Putamen (tissue), 1 donor: ENCODE data around the gene NUP62.
"Not testable (repeated sequence)": the region's sequence is repeated elsewhere in the genome, so short reads cannot be mapped to it uniquely, and the experiment has no call there.

Experiments used
- DNase-seq: peaks from one replicate; pipeline ENCODE4 v3.0.0-alpha.2; 2016; ENCODE audit warnings: low spot score

The NUP62 gene

GRCh38 chr19:49951806-49952478, 22.6 kb upstream of the NUP62 start:
- DNase-seq: no peak

GRCh38 chr19:49950956-49951526, 21.7 kb upstream of the NUP62 start:
- no peak for DNase-seq

GRCh38 chr19:49950590-49950948, 21.3 kb upstream of the NUP62 start:
- DNase-seq: no peak

- DNase-seq: no peak
These were observed 20.7 kb upstream of the NUP62 start for GRCh38 chr19:49949742-49950589.

- no peak for DNase-seq
These were observed 17.1 kb upstream of the NUP62 start for GRCh38 chr19:49946415-49946814.

GRCh38 chr19:49944567-49944966, 15.3 kb upstream of the NUP62 start:
- DNase-seq: not testable (repeated sequence)

GRCh38 chr19:49940482-49940791, 11.1 kb upstream of the NUP62 start:
- no peak for DNase-seq

GRCh38 chr19:49939721-49940481, 10.6 kb upstream of the NUP62 start:
- no peak for DNase-seq

GRCh38 chr19:49938662-49939061, 9.4 kb upstream of the NUP62 start:
- DNase-seq: no peak

GRCh38 chr19:49937750-49938381, 8.6 kb upstream of the NUP62 start:
- peak; percentile 42 for DNase-seq

GRCh38 chr19:49936549-49936948, 7.2 kb upstream of the NUP62 start:
- no peak for DNase-seq

- DNase-seq: no peak
These were observed 4.3 kb upstream of the NUP62 start for GRCh38 chr19:49933643-49934042.

- DNase-seq: no peak
These were observed 3.4 kb upstream of the NUP62 start for GRCh38 chr19:49932731-49933131.

GRCh38 chr19:49932041-49932451, 2.7 kb upstream of the NUP62 start:
- no peak for DNase-seq

GRCh38 chr19:49931293-49932040, 2.2 kb upstream of the NUP62 start:
- no peak for DNase-seq

- no peak for DNase-seq
These were observed 1.2 kb upstream of the NUP62 start for GRCh38 chr19:49930483-49931011.

- DNase-seq: peak; percentile 96
These were observed 543 bp upstream of the NUP62 start for GRCh38 chr19:49929611-49930482.

- DNase-seq: no peak
These were observed 1.6 kb downstream of the NUP62 start for GRCh38 chr19:49927526-49928264.

GRCh38 chr19:49926515-49926914, 2.8 kb downstream of the NUP62 start:
- DNase-seq: no peak
